K562 (cell line): Measurements from ENCODE around the gene ZSWIM8. TPM values are rescaled to one million over a fixed set of nuclear protein-coding genes. Genes with fewer than 3 reads are reported as not detected.

Experiments used
- CXXC5 ChIP-seq: fragments of 250-450 bp; sonication (Bioruptor Pico); IDR thresholded peaks from 2 replicates; pipeline ENCODE4 v1.8.0; 2022; ENCODE audit warnings: inconsistent platforms, mild to moderate bottlenecking, moderate library complexity
- HDAC6 ChIP-seq: IDR thresholded peaks from 2 replicates; pipeline ENCODE4 v1.6.1; 2012; ENCODE audit warnings: low read depth, mild to moderate bottlenecking, control low read depth, inconsistent platforms, low read length, moderate library complexity
- MEF2A ChIP-seq: IDR thresholded peaks from 2 replicates; pipeline ENCODE4 v1.6.1; 2011; ENCODE audit warnings: low read depth, mild to moderate bottlenecking, low read length, moderate library complexity; ENCODE audit not compliant: control insufficient read depth
- PRDM10 ChIP-seq: fragments of 450-650 bp; IDR thresholded peaks from 2 replicates; pipeline ENCODE4 v1.6.1; 2018; ENCODE audit not compliant: partially characterized antibody
- SMARCA5 ChIP-seq: fragments of 450-650 bp; IDR thresholded peaks from 2 replicates; pipeline ENCODE4 v1.6.1; 2016
- SP1 ChIP-seq: sonication (generic); formaldehyde crosslinking; IDR thresholded peaks from 2 replicates; pipeline ENCODE4 v1.8.1; 2022; ENCODE audit warnings: mild to moderate bottlenecking, missing genetic modification reagents
- SPI1 ChIP-seq: IDR thresholded peaks from 2 replicates; pipeline ENCODE4 v1.6.1; 2011; ENCODE audit warnings: low read depth, low read length, control low read depth, borderline replicate concordance
- ZHX1 ChIP-seq: fragments of 150-350 bp; conservative IDR thresholded peaks from 2 replicates; pipeline ENCODE4 v1.6.1; 2014; ENCODE audit warnings: low read length
- ZNF318 ChIP-seq, 2 experiments: fragments of 450-650 bp; IDR thresholded peaks; 2 replicates each; pipeline ENCODE4 v1.6.1; 2016; ENCODE audit warnings: mild to moderate bottlenecking in 2 of 2, borderline replicate concordance in 1 of 2, low read depth in 1 of 2, moderate library complexity in 1 of 2
- polyA plus RNA-seq, 8 experiments: library from polyadenylated mRNA; depleted of rRNA in 4 of 8; stranded (reverse) in 5 of 8; unstranded in 3 of 8; fragments of >200 nt; fragmentation: Nextera tagmentation in 2 of 8; fragmentation: Illumina TruSeq in 1 of 8; extraction: Ambion mirVana in 2 of 8; extraction: Trizol in 1 of 8; gene quantifications; 2 replicates each; pipeline versions ENCODE4 v1.2.1 to v1.2.3, GENCODE V29; 2011 to 2014; ENCODE audit warnings: inconsistent platforms in 1 of 8, missing spikeins in 1 of 8
- total RNA-seq, 7 experiments: library from RNA; depleted of rRNA in 6 of 7; stranded (reverse); fragments of >200 nt in 6 of 7; fragmentation: Illumina TruSeq in 2 of 7; extraction: Trizol in 2 of 7; gene quantifications; 2 replicates each; pipeline versions ENCODE4 v1.2.1 to v1.2.3, GENCODE V29; 2011 to 2021; ENCODE audit warnings: low replicate concordance in 1 of 7

ZSWIM8 gene
- total and polyA plus RNA-seq, 9 of the 15 experiments (the other 6 are each of a cell fraction or from before 2014, with no cell fraction given), result 5.6 to 47.8 (median 26.7) TPM

- TF ChIP-seq MEF2A (no peak), SP1 (CRISPR knock-in tag) (no peak), SPI1 (peak; percentile 84), ZHX1 (no peak), CXXC5 (CRISPR knock-in tag) (peak; percentile 85), ZNF318 (IDR thresholded peaks at IDR 0.05; ENCODE audit: borderline replicate concordance in 1 of 2, low read depth in 1 of 2) (peak in 1 of 2 experiments; percentile 82; a peak in 2 of 4 replicates), HDAC6 (no peak), SMARCA5 (no peak), PRDM10 (peak; percentile 68)
Observed at GRCh38 chr10:73785211-73785720, at the start of gene ZSWIM8 (continued).
